ENCODE measurements around the gene ZSCAN4. TPM values are rescaled to one million over a fixed set of nuclear protein-coding genes. Genes with fewer than 3 reads are reported as not detected.

Gene ZSCAN4
- total RNA-seq, 1 donor from 2014 or later: not detected

GRCh38 chr19:57719424-57719823, 50.7 kb downstream of the ZSCAN4 start:
- Mint-ChIP-seq H3K27ac (no peak overlapping the region), H3K9me3 (peaks cover 71% of the 10 kb centered on the region), H3K4me1 (no peaks in the 10 kb centered on the region), H3K27me3 (ENCODE audit: low read depth) (no peaks in the 10 kb centered on the region), H3K4me3 (no peak overlapping the region), H3K36me3 (peaks cover 82% of the 10 kb centered on the region)
- DNase-seq (ENCODE audit: low spot score in 2 of 2, unreplicated experiment in 2 of 2): no peak
- TF ChIP-seq CTCF (IDR thresholded peaks at IDR 0.05; ENCODE audit: unreplicated experiment): no peak

- H3K4me3 Mint-ChIP-seq: no peak overlapping the region
- H3K4me1 Mint-ChIP-seq: peaks cover 1% of the 10 kb centered on the region
- no peak for TF ChIP-seq CTCF (IDR thresholded peaks at IDR 0.05; ENCODE audit: unreplicated experiment)
- H3K27me3 Mint-ChIP-seq (ENCODE audit: low read depth): no peaks in the 10 kb centered on the region
- peaks cover 81% of the 10 kb centered on the region for H3K36me3 Mint-ChIP-seq
- no peak for DNase-seq (ENCODE audit: low spot score in 2 of 2, unreplicated experiment in 2 of 2)
- peaks cover 70% of the 10 kb centered on the region for H3K9me3 Mint-ChIP-seq
- H3K27ac Mint-ChIP-seq: no peak overlapping the region
Measured at GRCh38 chr19:57719901-57720519, 51.3 kb downstream of the ZSCAN4 start.

GRCh38 chr19:57720878-57721277, 52.1 kb downstream of the ZSCAN4 start:
- Mint-ChIP-seq H3K27me3 (ENCODE audit: low read depth) (no peaks in the 10 kb centered on the region), H3K4me3 (no peak overlapping the region), H3K27ac (no peak overlapping the region), H3K36me3 (peaks cover 78% of the 10 kb centered on the region), H3K9me3 (peaks cover 66% of the 10 kb centered on the region), H3K4me1 (peaks cover 1% of the 10 kb centered on the region)
- TF ChIP-seq CTCF (IDR thresholded peaks at IDR 0.05; ENCODE audit: unreplicated experiment): no peak
- no peak for DNase-seq (ENCODE audit: low spot score in 2 of 2, unreplicated experiment in 2 of 2)

Other genes with a start within 250 kb of the ZSCAN4 start
- 20.1 to 23.7 TPM (median 21.9 TPM) in 3 replicates for gene ZNF749, start 233.6 kb upstream of the ZSCAN4 start, total RNA-seq
- gene VN1R1, start 211.8 kb upstream of the ZSCAN4 start, total RNA-seq: 1.2 to 1.7 TPM (median 1.6 TPM) in 3 replicates
- gene ZNF772, start 191.4 kb upstream of the ZSCAN4 start, total RNA-seq: 13.8 to 15.5 TPM (median 14.0 TPM) in 3 replicates
- gene ZNF419, start 181.2 kb upstream of the ZSCAN4 start, total RNA-seq: 20.0 to 22.3 TPM (median 22.3 TPM) in 3 replicates
- gene ZNF773, start 169.0 kb upstream of the ZSCAN4 start, total RNA-seq: 9.3 to 9.7 TPM (median 9.4 TPM) in 3 replicates
- gene ZNF549, start 141.6 kb upstream of the ZSCAN4 start, total RNA-seq: 11.1 to 11.5 TPM (median 11.3 TPM) in 3 replicates
- gene ZNF550, start 109.1 kb upstream of the ZSCAN4 start, total RNA-seq: 10.3 to 13.3 TPM (median 11.3 TPM) in 3 replicates
- gene ZNF416, start 90.0 kb upstream of the ZSCAN4 start, total RNA-seq: 9.4 to 10.0 TPM (median 9.5 TPM) in 3 replicates
- 15.4 to 17.1 TPM (median 16.7 TPM) in 3 replicates for gene ZIK1, start 84.8 kb upstream of the ZSCAN4 start, total RNA-seq
- 4.8 to 6.1 TPM (median 6.0 TPM) in 3 replicates for gene ZNF530, start 69.0 kb upstream of the ZSCAN4 start, total RNA-seq
- 33.5 to 40.5 TPM (median 40.4 TPM) in 3 replicates for gene ZNF134, start 54.7 kb upstream of the ZSCAN4 start, total RNA-seq
- gene ZNF211, start 35.8 kb upstream of the ZSCAN4 start, total RNA-seq: 25.3 to 28.7 TPM (median 25.4 TPM) in 3 replicates
- 14.5 to 19.0 TPM (median 14.6 TPM) in 3 replicates for gene ZNF551, start 13.0 kb downstream of the ZSCAN4 start, total RNA-seq
- gene ZNF154, start 40.3 kb downstream of the ZSCAN4 start, total RNA-seq: 42.4 to 43.0 TPM (median 42.7 TPM) in 3 replicates
- gene ZNF671, start 58.7 kb downstream of the ZSCAN4 start, total RNA-seq: 8.5 to 9.3 TPM (median 9.3 TPM) in 3 replicates
- gene ZNF776, start 77.9 kb downstream of the ZSCAN4 start, total RNA-seq: 29.1 to 30.4 TPM (median 29.7 TPM) in 3 replicates
- 29.7 to 33.7 TPM (median 31.3 TPM) in 3 replicates for gene ZNF586, start 100.7 kb downstream of the ZSCAN4 start, total RNA-seq
- 15.5 to 19.2 TPM (median 16.8 TPM) in 3 replicates for gene ZNF552, start 146.0 kb downstream of the ZSCAN4 start, total RNA-seq
- 28.2 to 32.0 TPM (median 29.8 TPM) in 3 replicates for gene ZNF587B, start 161.4 kb downstream of the ZSCAN4 start, total RNA-seq
- gene ZNF587, start 180.9 kb downstream of the ZSCAN4 start, total RNA-seq: 72.9 to 77.4 TPM (median 75.9 TPM) in 3 replicates
- gene ZNF814, start 220.1 kb downstream of the ZSCAN4 start, total RNA-seq: 53.7 to 60.4 TPM (median 56.2 TPM) in 3 replicates
- gene ZNF417, start 247.7 kb downstream of the ZSCAN4 start, total RNA-seq: 25.1 to 26.8 TPM (median 25.9 TPM) in 3 replicates

All from mesothelial cell of epicardium (in vitro differentiated cells).